Panc1 (cell line): ENCODE results near the gene SCGB1C2.

Experiments
- CTCF ChIP-seq: fragments of 450-650 bp; IDR thresholded peaks from 2 replicates; pipeline ENCODE4 v1.5.1; 2017; ENCODE audit warnings: mild to moderate bottlenecking
- POLR2AphosphoS5 ChIP-seq: IDR thresholded peaks from 2 replicates; pipeline ENCODE4 v1.6.1; 2012; ENCODE audit warnings: mild to moderate bottlenecking, low read depth, low read length, moderate library complexity
- SIN3A ChIP-seq: IDR thresholded peaks from 2 replicates; pipeline ENCODE4 v1.6.1; 2012; ENCODE audit warnings: low read depth, mild to moderate bottlenecking, low read length, moderate library complexity, borderline replicate concordance; ENCODE audit not compliant: insufficient read depth
- TCF7L2 ChIP-seq: IDR thresholded peaks from 2 replicates; pipeline ENCODE4 v1.6.1; 2011; ENCODE audit warnings: mild to moderate bottlenecking, low read depth, low read length, inconsistent platforms
- TF ChIP-seq, protein P1 (sequence below), 2 experiments: IDR thresholded peaks; 2 replicates each; pipeline ENCODE4 v1.6.1; 2011 to 2012; ENCODE audit warnings: low read depth in 2 of 2, control low read depth in 1 of 2, low read length in 1 of 2, mild to moderate bottlenecking in 1 of 2, moderate library complexity in 1 of 2; ENCODE audit not compliant: insufficient read depth in 1 of 2

DNA sequence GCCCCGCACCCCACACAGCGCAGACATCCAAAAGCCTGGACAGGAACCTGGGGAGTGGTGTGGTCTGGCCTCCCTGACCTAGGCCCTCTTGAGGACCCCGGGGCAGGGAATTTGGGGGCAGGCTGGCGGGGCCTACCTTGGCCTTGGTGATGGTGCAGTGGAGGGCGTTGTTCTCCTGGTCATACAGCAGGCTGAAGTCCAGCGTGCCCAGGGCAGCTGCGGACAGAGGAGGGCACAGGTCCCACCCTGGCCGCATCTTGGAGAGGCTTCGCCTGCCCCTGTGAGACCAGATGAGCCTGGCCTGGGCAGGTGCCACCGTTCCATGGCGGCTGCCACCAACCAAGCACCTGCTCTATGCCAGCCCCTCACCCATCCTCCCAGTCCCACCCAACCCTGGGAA lies 35.0 kb downstream of the SCGB1C2 start:
- no peak for TF ChIP-seq CTCF
- TF ChIP-seq POLR2AphosphoS5: no peak
- no peak for TF ChIP-seq SIN3A
- TF ChIP-seq, protein P1, sequence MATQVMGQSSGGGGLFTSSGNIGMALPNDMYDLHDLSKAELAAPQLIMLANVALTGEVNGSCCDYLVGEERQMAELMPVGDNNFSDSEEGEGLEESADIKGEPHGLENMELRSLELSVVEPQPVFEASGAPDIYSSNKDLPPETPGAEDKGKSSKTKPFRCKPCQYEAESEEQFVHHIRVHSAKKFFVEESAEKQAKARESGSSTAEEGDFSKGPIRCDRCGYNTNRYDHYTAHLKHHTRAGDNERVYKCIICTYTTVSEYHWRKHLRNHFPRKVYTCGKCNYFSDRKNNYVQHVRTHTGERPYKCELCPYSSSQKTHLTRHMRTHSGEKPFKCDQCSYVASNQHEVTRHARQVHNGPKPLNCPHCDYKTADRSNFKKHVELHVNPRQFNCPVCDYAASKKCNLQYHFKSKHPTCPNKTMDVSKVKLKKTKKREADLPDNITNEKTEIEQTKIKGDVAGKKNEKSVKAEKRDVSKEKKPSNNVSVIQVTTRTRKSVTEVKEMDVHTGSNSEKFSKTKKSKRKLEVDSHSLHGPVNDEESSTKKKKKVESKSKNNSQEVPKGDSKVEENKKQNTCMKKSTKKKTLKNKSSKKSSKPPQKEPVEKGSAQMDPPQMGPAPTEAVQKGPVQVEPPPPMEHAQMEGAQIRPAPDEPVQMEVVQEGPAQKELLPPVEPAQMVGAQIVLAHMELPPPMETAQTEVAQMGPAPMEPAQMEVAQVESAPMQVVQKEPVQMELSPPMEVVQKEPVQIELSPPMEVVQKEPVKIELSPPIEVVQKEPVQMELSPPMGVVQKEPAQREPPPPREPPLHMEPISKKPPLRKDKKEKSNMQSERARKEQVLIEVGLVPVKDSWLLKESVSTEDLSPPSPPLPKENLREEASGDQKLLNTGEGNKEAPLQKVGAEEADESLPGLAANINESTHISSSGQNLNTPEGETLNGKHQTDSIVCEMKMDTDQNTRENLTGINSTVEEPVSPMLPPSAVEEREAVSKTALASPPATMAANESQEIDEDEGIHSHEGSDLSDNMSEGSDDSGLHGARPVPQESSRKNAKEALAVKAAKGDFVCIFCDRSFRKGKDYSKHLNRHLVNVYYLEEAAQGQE (IDR thresholded peaks at IDR 0.05; ENCODE audit: insufficient read depth in 1 of 2, low read depth in 2 of 2, low read length in 1 of 2): no peak
- no peak for TF ChIP-seq TCF7L2
